HG02763 (cell line): ENCODE measurements around the gene SLC6A8.

ENCODE experiments used
- ATAC-seq: cut with Tn5 transposase; IDR thresholded peaks from one replicate; pipeline ENCODE4 v1.9.1; 2021; ENCODE audit warnings: mild to moderate bottlenecking, moderate library complexity; ENCODE audit not compliant: unreplicated experiment

Gene SLC6A8

GRCh38 chrX:153687121-153688039 is at the start of gene SLC6A8:
TSS of gene SLC6A8 (plus strand) at chrX:153687926. CDS start at chrX:153688575, 649 bp downstream.
- no peak for ATAC-seq

- ATAC-seq = no peak
These were observed 49.7 kb upstream of the SLC6A8 start for GRCh38 chrX:153638041-153638371.

- ATAC-seq = no peak
These were observed 49.1 kb upstream of the SLC6A8 start for GRCh38 chrX:153638436-153639176.

- no peak for ATAC-seq
These were observed 48.3 kb upstream of the SLC6A8 start for GRCh38 chrX:153639177-153640044.

GRCh38 chrX:153640045-153640686 is 47.6 kb upstream of the SLC6A8 start:
- no peak for ATAC-seq

- ATAC-seq = no peak
These were observed 46.8 kb upstream of the SLC6A8 start for GRCh38 chrX:153640736-153641575.

- ATAC-seq = no peak
These were observed 46.1 kb upstream of the SLC6A8 start for GRCh38 chrX:153641627-153642026.

- no peak for ATAC-seq
These were observed 45.6 kb upstream of the SLC6A8 start for GRCh38 chrX:153642051-153642654.

GRCh38 chrX:153642655-153643430 is 44.9 kb upstream of the SLC6A8 start:
- no peak for ATAC-seq

- no peak for ATAC-seq
These were observed 44.0 kb upstream of the SLC6A8 start for GRCh38 chrX:153643431-153644351.

- ATAC-seq = no peak
These were observed 43.2 kb upstream of the SLC6A8 start for GRCh38 chrX:153644356-153645125.

GRCh38 chrX:153645151-153645550 is 42.6 kb upstream of the SLC6A8 start:
- no peak for ATAC-seq

- no peak for ATAC-seq
These were observed 41.7 kb upstream of the SLC6A8 start for GRCh38 chrX:153645921-153646488.

GRCh38 chrX:153646620-153647373 is 40.9 kb upstream of the SLC6A8 start, which contains the start of gene DUSP9:
TSS of gene DUSP9 (plus strand) at chrX:153647203. CDS start at chrX:153647954, 751 bp downstream.
- ATAC-seq = no peak
